GM12878 (cell line): ENCODE data around the gene ATP1B1. TPM values are rescaled to one million over a fixed set of nuclear protein-coding genes. Genes with fewer than 3 reads are reported as not detected.

Experiments used
- ATAC-seq: fragments of 200-7000 bp; cut with Tn5 transposase; 3 replicates; pipeline ENCODE4 v1.9.1; 2020; ENCODE audit warnings: mild to moderate bottlenecking, moderate library complexity
- BruUV-seq: library from RNA; stranded (reverse); fragments of 400-500 nt; replicated peaks from 2 replicates; lab custom pipeline; 2021; lab: Mats Ljungman, UMichigan
- CTCF ChIA-PET: fragments of 300-600 bp; sonication (Branson Sonifier 250); formaldehyde crosslinking; extraction: SDS; loops from one replicate; lab custom pipeline; 2021; ENCODE audit warnings: inconsistent platforms; lab: Yijun Ruan, JAX
- POLR2A ChIA-PET: fragments of 350-600 bp; formaldehyde crosslinking; extraction: SDS; loops from one replicate; lab custom pipeline; 2021; ENCODE audit warnings: inconsistent platforms; lab: Charles Lee
- RAD21 ChIA-PET: fragments of 300-600 bp; sonication (Branson Sonifier 250); formaldehyde crosslinking; loops from one replicate; lab custom pipeline; 2023; ENCODE audit warnings: antibody characterized with exemption; ENCODE audit not compliant: unreplicated experiment; lab: Charles Lee
- SMC1A ChIA-PET: fragments of 300-600 bp; sonication (Branson Sonifier 250); formaldehyde crosslinking; loops from one replicate; lab custom pipeline; 2023; ENCODE audit not compliant: unreplicated experiment, uncharacterized antibody; lab: Charles Lee
- DNase-seq: peaks from one replicate; pipeline ENCODE4 v3.0.0-alpha.2; 2011; ENCODE audit warnings: low read depth, low spot score
- FAIRE-seq: peaks from 3 replicates; lab custom pipeline; 2011; peaks lifted over from hg19 to GRCh38; lab: Jason Lieb, UNC
- H2AFZ ChIP-seq: 2 replicates; pipeline ENCODE4 v1.6.0; 2011; ENCODE audit warnings: low read depth, low read length, control low read depth; ENCODE audit not compliant: control insufficient read depth
- H3K27ac ChIP-seq: 2 replicates; pipeline ENCODE4 v1.5.1; 2011; ENCODE audit warnings: control low read depth; ENCODE audit not compliant: control insufficient read depth, insufficient read depth
- H3K27me3 ChIP-seq, 2 experiments: replicated peaks in 1 of 2; 2 replicates each; pipeline versions ENCODE4 v1.6.0 to v1.6.1; 2011; ENCODE audit warnings: low read length in 1 of 2; ENCODE audit not compliant: control insufficient read depth in 2 of 2, insufficient read depth in 2 of 2
- H3K36me3 ChIP-seq, 2 experiments: 2 replicates each; pipeline ENCODE4 v1.5.1; 2011; ENCODE audit warnings: low read length in 1 of 2; ENCODE audit not compliant: control insufficient read depth in 2 of 2, insufficient read depth in 2 of 2
- H3K4me1 ChIP-seq: 2 replicates; pipeline ENCODE4 v1.6.1; 2011; ENCODE audit warnings: mild to moderate bottlenecking, low read length, moderate library complexity, mixed read lengths; ENCODE audit not compliant: control insufficient read depth, insufficient read depth
- H3K4me2 ChIP-seq: 2 replicates; pipeline ENCODE4 v1.6.0; 2011; ENCODE audit warnings: control low read depth; ENCODE audit not compliant: control insufficient read depth, insufficient read depth
- H3K4me3 ChIP-seq: fragments of 200-600 bp; sonication (generic); 2 replicates; pipeline ENCODE4 v1.5.1; 2016
- H3K79me2 ChIP-seq: 2 replicates; pipeline ENCODE4 v1.6.0; 2011; ENCODE audit warnings: low read length; ENCODE audit not compliant: control insufficient read depth, insufficient read depth
- H3K9ac ChIP-seq: 2 replicates; pipeline ENCODE4 v1.8.0; 2011; ENCODE audit warnings: low read length, control low read depth, mixed read lengths; ENCODE audit not compliant: control insufficient read depth, insufficient read depth
- H3K9me3 ChIP-seq: replicated peaks from 3 replicates; pipeline ENCODE4 v1.5.1; 2011; ENCODE audit warnings: mild to moderate bottlenecking, low read length; ENCODE audit not compliant: control insufficient read depth, insufficient read depth
- H4K20me1 ChIP-seq: 2 replicates; pipeline ENCODE4 v1.6.0; 2011; ENCODE audit not compliant: control insufficient read depth, insufficient read depth
- EGR1 ChIP-seq, 2 experiments: IDR thresholded peaks; 1 replicate in 1 of 2; 2 replicates in 1 of 2; pipeline ENCODE4 v1.6.1; 2011 to 2012; ENCODE audit warnings: low read depth in 2 of 2, low read length in 2 of 2, borderline replicate concordance in 1 of 2, mild to moderate bottlenecking in 1 of 2, moderate library complexity in 1 of 2
- HCFC1 ChIP-seq: fragments of 150-350 bp; IDR thresholded peaks from 2 replicates; pipeline ENCODE4 v1.6.1; 2014; ENCODE audit warnings: low read length
- NFXL1 ChIP-seq: fragments of 450-650 bp; IDR thresholded peaks from 2 replicates; pipeline ENCODE4 v1.6.1; 2017; ENCODE audit warnings: antibody characterized with exemption, mild to moderate bottlenecking, borderline replicate concordance
- RCOR1 ChIP-seq: conservative IDR thresholded peaks from 2 replicates; pipeline ENCODE4 v1.6.1; 2012; ENCODE audit warnings: low read depth, low read length, improper control_type of control experiment
- SMARCA5 ChIP-seq: fragments of 450-650 bp; IDR thresholded peaks from 2 replicates; pipeline ENCODE4 v1.6.1; 2017; ENCODE audit warnings: mild to moderate bottlenecking
- TAF1 ChIP-seq: IDR thresholded peaks from 2 replicates; pipeline ENCODE4 v1.6.1; 2011; ENCODE audit warnings: mild to moderate bottlenecking, low read depth, low read length, borderline replicate concordance
- TCF3 ChIP-seq: IDR thresholded peaks from 2 replicates; pipeline ENCODE4 v1.6.1; 2012; ENCODE audit warnings: low read depth, mild to moderate bottlenecking, low read length, borderline replicate concordance; ENCODE audit not compliant: insufficient read depth
- ZBED1 ChIP-seq: IDR thresholded peaks from 2 replicates; pipeline ENCODE4 v1.6.1; 2016; ENCODE audit warnings: borderline replicate concordance
- ZNF622 ChIP-seq: fragments of 450-650 bp; IDR thresholded peaks from 2 replicates; pipeline ENCODE4 v1.6.1; 2017; ENCODE audit warnings: mild to moderate bottlenecking, inconsistent platforms
- WGBS: methylation state at CpG from one replicate; pipeline ENCODE4 v1.1.6; 2016; ENCODE audit warnings: low lambda C conversion rate; ENCODE audit not compliant: insufficient replicate concordance, insufficient coverage; ENCODE audit errors: missing lambda C conversion rate; 5-methylcytosine and 5-hydroxymethylcytosine counted together
- in situ Hi-C: fragments of 300-500 bp; cut with MboI; formaldehyde crosslinking; loops from 9 replicates; pipeline ENCODE4 v1.14.3; 2018; ENCODE audit warnings: mixed read lengths
- intact Hi-C: fragments of 100-400 bp; cut with micrococcal nuclease; formaldehyde crosslinking; loops from one replicate; pipeline ENCODE4 v1.14.2; 2022; ENCODE audit not compliant: unreplicated experiment
- polyA plus RNA-seq, 11 experiments: library from polyadenylated mRNA; depleted of rRNA in 4 of 11; unstranded in 6 of 11; stranded (reverse) in 5 of 11; fragments of >200 nt; fragmentation: Nextera tagmentation in 4 of 11; fragmentation: Illumina TruSeq in 1 of 11; extraction: Ambion mirVana in 4 of 11; extraction: Trizol in 1 of 11; gene quantifications; 1 replicate in 1 of 11; 2 replicates in 10 of 11; pipeline versions ENCODE4 v1.2.1 to v1.2.3, GENCODE V29; 2011 to 2016; ENCODE audit warnings: inconsistent platforms in 2 of 11, missing spikeins in 2 of 11, low read depth in 1 of 11
- total RNA-seq, 4 experiments: library from RNA; depleted of rRNA in 3 of 4; stranded (reverse); fragments of >200 nt in 3 of 4; fragmentation: Illumina TruSeq in 1 of 4; extraction: Trizol in 1 of 4; gene quantifications; 2 replicates each; pipeline versions ENCODE4 v1.2.1 to v1.2.3, GENCODE V29; 2013 to 2021
- TF ChIP-seq, protein P1 (sequence below): IDR thresholded peaks from 2 replicates; pipeline ENCODE4 v1.6.1; 2011; ENCODE audit warnings: borderline replicate concordance, low read depth, mild to moderate bottlenecking, moderate library complexity, mixed read lengths, low read length; ENCODE audit not compliant: insufficient read depth; ENCODE audit errors: extremely low read length
- TF ChIP-seq, protein P2 (sequence below): fragments of 450-650 bp; IDR thresholded peaks from 2 replicates; pipeline ENCODE4 v1.6.1; 2017; ENCODE audit warnings: low read depth, mild to moderate bottlenecking, moderate library complexity

The ATP1B1 gene
- total and polyA plus RNA-seq, 10 of the 15 experiments (the other 5 are each of a cell fraction or from before 2014, with no cell fraction given), result 0.84 to 14.0 (median 1.4) TPM

DNA sequence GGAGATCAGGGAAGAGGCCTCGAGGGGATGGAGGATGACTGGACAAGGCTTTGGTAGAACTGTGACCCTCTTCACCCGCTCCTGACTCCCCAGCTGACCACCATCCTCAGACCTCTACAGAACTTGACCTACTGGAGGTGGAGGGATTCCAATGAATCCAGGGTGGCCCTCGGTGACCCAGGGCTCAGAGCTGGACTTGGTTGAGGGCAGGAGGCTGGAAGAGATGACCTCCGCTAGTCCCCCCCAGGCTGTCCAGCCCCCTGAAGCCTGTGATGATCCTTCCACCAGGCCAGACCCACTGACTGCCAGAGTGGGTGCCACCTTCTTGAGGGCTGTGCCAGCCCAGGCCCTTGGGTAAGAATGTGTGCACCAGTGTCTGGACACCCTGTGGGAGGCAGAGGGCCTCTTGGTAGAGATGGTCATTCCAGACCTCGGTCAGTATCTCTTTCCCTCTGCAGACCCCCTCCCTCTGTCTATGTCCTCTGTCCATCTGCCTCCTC is 44.9 kb downstream of the ATP1B1 start:
- H3K9ac ChIP-seq, result no peak overlapping the region
- H3K4me3 ChIP-seq, result no peak overlapping the region
- ATAC-seq (no peak), FAIRE-seq (no peak), DNase-seq (no peak)
- 57% methylated on average over 5 of the region's 5 CpGs for WGBS
- in situ Hi-C loops, result no loop called here
- no peaks in the 10 kb centered on the region for H3K27me3 ChIP-seq
- H3K79me2 ChIP-seq, result no peaks in the 10 kb centered on the region
- H3K4me1 ChIP-seq, result no peaks in the 10 kb centered on the region
- H3K9me3 ChIP-seq, result no peaks in the 10 kb centered on the region
- H3K36me3 ChIP-seq, result no peaks in the 10 kb centered on the region
- ChIA-PET POLR2A (no interaction called here), RAD21 (no interaction called here), CTCF (interaction anchor here (1.3 to 2.1 kb wide), 2 partner anchors 10 to 197 kb away, joined by 3 to 5 read pairs; no protein-coding TSS in a partner anchor), SMC1A (interaction anchor here (1.5 to 3.0 kb wide), 2 partner anchors 9 to 10 kb away, joined by 4 to 13 read pairs; no protein-coding TSS in a partner anchor)
- no peak overlapping the region for H3K4me2 ChIP-seq
- no peak overlapping the region for H2AFZ ChIP-seq
- H4K20me1 ChIP-seq, result no peaks in the 10 kb centered on the region
- TF ChIP-seq TAF1, result no peak
- TF ChIP-seq, protein P1, sequence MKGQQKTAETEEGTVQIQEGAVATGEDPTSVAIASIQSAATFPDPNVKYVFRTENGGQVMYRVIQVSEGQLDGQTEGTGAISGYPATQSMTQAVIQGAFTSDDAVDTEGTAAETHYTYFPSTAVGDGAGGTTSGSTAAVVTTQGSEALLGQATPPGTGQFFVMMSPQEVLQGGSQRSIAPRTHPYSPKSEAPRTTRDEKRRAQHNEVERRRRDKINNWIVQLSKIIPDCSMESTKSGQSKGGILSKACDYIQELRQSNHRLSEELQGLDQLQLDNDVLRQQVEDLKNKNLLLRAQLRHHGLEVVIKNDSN, result no peak
- TF ChIP-seq EGR1 (IDR thresholded peaks at IDR 0.05; ENCODE audit: borderline replicate concordance in 1 of 2, low read depth in 2 of 2, low read length in 2 of 2), result no peak
- no peak for TF ChIP-seq SMARCA5
- TF ChIP-seq ZBED1, result no peak
- no peak overlapping the region for H3K27ac ChIP-seq
- BruUV-seq, result no TSS peak
- intact Hi-C loops, result no loop called here

DNA sequence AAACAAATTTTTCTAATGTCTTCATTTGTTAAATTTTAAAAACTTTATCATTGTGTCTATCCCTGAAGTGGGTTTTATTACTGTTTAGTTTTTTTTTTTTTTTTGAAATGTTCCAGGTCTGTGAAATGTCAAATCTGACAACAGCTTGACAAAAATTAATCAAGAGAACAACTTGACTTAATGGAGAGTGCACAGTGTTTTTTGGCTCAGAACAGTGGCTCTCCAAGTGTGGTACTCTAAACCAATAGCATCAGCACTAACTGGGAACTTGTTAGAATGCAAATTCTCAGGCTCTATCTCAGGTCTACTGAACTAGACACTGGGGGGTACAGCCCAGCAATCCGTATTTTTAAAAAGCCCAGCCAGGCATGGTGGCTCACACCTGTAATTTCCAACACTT is 49.2 kb downstream of the ATP1B1 start:
- ATAC-seq (no peak), FAIRE-seq (no peak), DNase-seq (no peak)
- Histone ChIP-seq H2AFZ (no peak overlapping the region), H3K4me3 (no peak overlapping the region), H3K9me3 (no peaks in the 10 kb centered on the region), H3K79me2 (no peaks in the 10 kb centered on the region), H3K4me2 (no peak overlapping the region), H3K9ac (no peak overlapping the region), H3K27me3 (no peaks in the 10 kb centered on the region), H4K20me1 (no peaks in the 10 kb centered on the region), H3K4me1 (no peaks in the 10 kb centered on the region), H3K27ac (no peak overlapping the region), H3K36me3 (no peaks in the 10 kb centered on the region)
- ChIA-PET POLR2A (no interaction called here), RAD21 (no interaction called here), SMC1A (no interaction called here), CTCF (no interaction called here)
- in situ Hi-C loops, result no loop called here
- WGBS, result 85% methylated on average over 1 of the region's 1 CpG
- no TSS peak for BruUV-seq
- intact Hi-C loops, result no loop called here
- TF ChIP-seq RCOR1 (no peak), HCFC1 (no peak), ZNF622 (no peak), NFXL1 (no peak), TCF3 (no peak)
- TF ChIP-seq, protein P2, sequence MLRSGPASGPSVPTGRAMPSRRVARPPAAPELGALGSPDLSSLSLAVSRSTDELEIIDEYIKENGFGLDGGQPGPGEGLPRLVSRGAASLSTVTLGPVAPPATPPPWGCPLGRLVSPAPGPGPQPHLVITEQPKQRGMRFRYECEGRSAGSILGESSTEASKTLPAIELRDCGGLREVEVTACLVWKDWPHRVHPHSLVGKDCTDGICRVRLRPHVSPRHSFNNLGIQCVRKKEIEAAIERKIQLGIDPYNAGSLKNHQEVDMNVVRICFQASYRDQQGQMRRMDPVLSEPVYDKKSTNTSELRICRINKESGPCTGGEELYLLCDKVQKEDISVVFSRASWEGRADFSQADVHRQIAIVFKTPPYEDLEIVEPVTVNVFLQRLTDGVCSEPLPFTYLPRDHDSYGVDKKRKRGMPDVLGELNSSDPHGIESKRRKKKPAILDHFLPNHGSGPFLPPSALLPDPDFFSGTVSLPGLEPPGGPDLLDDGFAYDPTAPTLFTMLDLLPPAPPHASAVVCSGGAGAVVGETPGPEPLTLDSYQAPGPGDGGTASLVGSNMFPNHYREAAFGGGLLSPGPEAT, result no peak
